Keratinocyte (primary cell): Measurements from ENCODE around the gene NME7.

Experiments used
- CTCF ChIP-seq, 3 experiments: IDR thresholded peaks in 1 of 3; conservative IDR thresholded peaks in 1 of 3; optimal IDR thresholded peaks in 1 of 3; 2 replicates in 2 of 3; 3 replicates in 1 of 3; pipeline versions ENCODE3 to v1.5.1; 2011; ENCODE audit warnings: low read length in 3 of 3, mild to moderate bottlenecking in 3 of 3, moderate library complexity in 2 of 3, control low read depth in 1 of 3, inconsistent platforms in 1 of 3; ENCODE audit not compliant: insufficient read depth in 2 of 3; ENCODE audit errors: extremely low read depth in 1 of 3
- EZH2 ChIP-seq: IDR thresholded peaks from one replicate; pipeline ENCODE4 v1.6.1; 2012; ENCODE audit warnings: inconsistent platforms, mild to moderate bottlenecking, low read length, moderate library complexity

GRCh38 chr1:169240449-169241232, 127.0 kb downstream of the NME7 start:
- TF ChIP-seq CTCF (optimal IDR thresholded peaks at IDR 0.05 in 1 of 3, IDR thresholded peaks at IDR 0.05 in 1 of 3, conservative IDR thresholded peaks at IDR 0.05 in 1 of 3; ENCODE audit: extremely low read depth in 1 of 3, insufficient read depth in 2 of 3, low read length in 3 of 3) = no peak
- no peak for TF ChIP-seq EZH2
